Measurements from ENCODE around the gene WFIKKN2. TPM values are rescaled to one million over a fixed set of nuclear protein-coding genes. Genes with fewer than 3 reads are reported as not detected.

The WFIKKN2 gene
- total and polyA plus RNA-seq, 2 of the 13 experiments (the other 11 are each of a cell fraction or from before 2014, with no cell fraction given): not detected

- TF ChIP-seq, protein P1, sequence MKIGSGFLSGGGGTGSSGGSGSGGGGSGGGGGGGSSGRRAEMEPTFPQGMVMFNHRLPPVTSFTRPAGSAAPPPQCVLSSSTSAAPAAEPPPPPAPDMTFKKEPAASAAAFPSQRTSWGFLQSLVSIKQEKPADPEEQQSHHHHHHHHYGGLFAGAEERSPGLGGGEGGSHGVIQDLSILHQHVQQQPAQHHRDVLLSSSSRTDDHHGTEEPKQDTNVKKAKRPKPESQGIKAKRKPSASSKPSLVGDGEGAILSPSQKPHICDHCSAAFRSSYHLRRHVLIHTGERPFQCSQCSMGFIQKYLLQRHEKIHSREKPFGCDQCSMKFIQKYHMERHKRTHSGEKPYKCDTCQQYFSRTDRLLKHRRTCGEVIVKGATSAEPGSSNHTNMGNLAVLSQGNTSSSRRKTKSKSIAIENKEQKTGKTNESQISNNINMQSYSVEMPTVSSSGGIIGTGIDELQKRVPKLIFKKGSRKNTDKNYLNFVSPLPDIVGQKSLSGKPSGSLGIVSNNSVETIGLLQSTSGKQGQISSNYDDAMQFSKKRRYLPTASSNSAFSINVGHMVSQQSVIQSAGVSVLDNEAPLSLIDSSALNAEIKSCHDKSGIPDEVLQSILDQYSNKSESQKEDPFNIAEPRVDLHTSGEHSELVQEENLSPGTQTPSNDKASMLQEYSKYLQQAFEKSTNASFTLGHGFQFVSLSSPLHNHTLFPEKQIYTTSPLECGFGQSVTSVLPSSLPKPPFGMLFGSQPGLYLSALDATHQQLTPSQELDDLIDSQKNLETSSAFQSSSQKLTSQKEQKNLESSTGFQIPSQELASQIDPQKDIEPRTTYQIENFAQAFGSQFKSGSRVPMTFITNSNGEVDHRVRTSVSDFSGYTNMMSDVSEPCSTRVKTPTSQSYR (CRISPR knock-in tag; IDR thresholded peaks at IDR 0.05; ENCODE audit: borderline replicate concordance): peak; percentile 92
- TF ChIP-seq ADNP (CRISPR knock-in tag; IDR thresholded peaks at IDR 0.05) (0 out of 2 replicates have a peak, but pooled peaks have one; percentile 54), PCBP2 (optimal IDR thresholded peaks at IDR 0.05; ENCODE audit: low read depth, low read length, poor library complexity, severe bottlenecking) (no peak), ZNF17 (CRISPR knock-in tag; IDR thresholded peaks at IDR 0.05) (no peak), ZBTB39 (CRISPR knock-in tag; IDR thresholded peaks at IDR 0.05) (no peak), KAT7 (CRISPR knock-in tag; IDR thresholded peaks at IDR 0.05; ENCODE audit: borderline replicate concordance) (peak; percentile 93; the same call in 1 of the 2 replicates), NPAS2 (CRISPR knock-in tag; IDR thresholded peaks at IDR 0.05; ENCODE audit: borderline replicate concordance) (no peak), IKZF4 (CRISPR knock-in tag; IDR thresholded peaks at IDR 0.05; ENCODE audit: borderline replicate concordance, low read depth, not compliant biosample characterization) (peak; percentile 70), ZNF282 (IDR thresholded peaks at IDR 0.05; ENCODE audit: partially characterized antibody) (no peak), ZNF768 (CRISPR knock-in tag; IDR thresholded peaks at IDR 0.05) (peak; percentile 87), ZNF30 (CRISPR knock-in tag; IDR thresholded peaks at IDR 0.05) (0 out of 2 replicates have a peak, but pooled peaks have one; percentile 0), HES4 (CRISPR knock-in tag; IDR thresholded peaks at IDR 0.05; ENCODE audit: borderline replicate concordance) (peak; percentile 93), ISL2 (CRISPR knock-in tag; IDR thresholded peaks at IDR 0.05) (peak; percentile 93), MTERF4 (CRISPR knock-in tag; IDR thresholded peaks at IDR 0.05) (no peak), ZMAT3 (CRISPR knock-in tag; conservative IDR thresholded peaks at IDR 0.05) (peak; percentile 75), ZNF75D (CRISPR knock-in tag; IDR thresholded peaks at IDR 0.05; ENCODE audit: borderline replicate concordance) (no peak), ZNF777 (CRISPR knock-in tag; IDR thresholded peaks at IDR 0.05) (peak; percentile 61), MAFG (CRISPR knock-in tag; IDR thresholded peaks at IDR 0.05) (no peak), ZNF333 (CRISPR knock-in tag; IDR thresholded peaks at IDR 0.05; ENCODE audit: borderline replicate concordance) (no peak; the same call in 1 of the 2 replicates), RBFOX2 (IDR thresholded peaks at IDR 0.05; ENCODE audit: low read depth, low read length) (peak; percentile 99), SSRP1 (CRISPR knock-in tag; IDR thresholded peaks at IDR 0.05) (no peak), SNAI1 (CRISPR knock-in tag; IDR thresholded peaks at IDR 0.05; ENCODE audit: borderline replicate concordance) (no peak; the same call in 1 of the 2 replicates)
- TF ChIP-seq, protein P2, sequence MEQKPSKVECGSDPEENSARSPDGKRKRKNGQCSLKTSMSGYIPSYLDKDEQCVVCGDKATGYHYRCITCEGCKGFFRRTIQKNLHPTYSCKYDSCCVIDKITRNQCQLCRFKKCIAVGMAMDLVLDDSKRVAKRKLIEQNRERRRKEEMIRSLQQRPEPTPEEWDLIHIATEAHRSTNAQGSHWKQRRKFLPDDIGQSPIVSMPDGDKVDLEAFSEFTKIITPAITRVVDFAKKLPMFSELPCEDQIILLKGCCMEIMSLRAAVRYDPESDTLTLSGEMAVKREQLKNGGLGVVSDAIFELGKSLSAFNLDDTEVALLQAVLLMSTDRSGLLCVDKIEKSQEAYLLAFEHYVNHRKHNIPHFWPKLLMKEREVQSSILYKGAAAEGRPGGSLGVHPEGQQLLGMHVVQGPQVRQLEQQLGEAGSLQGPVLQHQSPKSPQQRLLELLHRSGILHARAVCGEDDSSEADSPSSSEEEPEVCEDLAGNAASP (CRISPR knock-in tag; IDR thresholded peaks at IDR 0.05; ENCODE audit: borderline replicate concordance): peak; percentile 85
Measured at GRCh38 chr17:50866261-50866949, 31.0 kb downstream of the WFIKKN2 start, which contains the start of gene TOB1 (continued).
